GM18517 (cell line): ENCODE results near the gene MSMB.
"Not testable (repeated sequence)": the region's sequence is repeated elsewhere in the genome, so short reads cannot be mapped to it uniquely, and the experiment has no call there.

ENCODE experiments used
- ATAC-seq: cut with Tn5 transposase; IDR thresholded peaks from one replicate; pipeline ENCODE4 v1.9.1; 2021; ENCODE audit warnings: mild to moderate bottlenecking, moderate library complexity; ENCODE audit not compliant: unreplicated experiment

MSMB gene

DNA sequence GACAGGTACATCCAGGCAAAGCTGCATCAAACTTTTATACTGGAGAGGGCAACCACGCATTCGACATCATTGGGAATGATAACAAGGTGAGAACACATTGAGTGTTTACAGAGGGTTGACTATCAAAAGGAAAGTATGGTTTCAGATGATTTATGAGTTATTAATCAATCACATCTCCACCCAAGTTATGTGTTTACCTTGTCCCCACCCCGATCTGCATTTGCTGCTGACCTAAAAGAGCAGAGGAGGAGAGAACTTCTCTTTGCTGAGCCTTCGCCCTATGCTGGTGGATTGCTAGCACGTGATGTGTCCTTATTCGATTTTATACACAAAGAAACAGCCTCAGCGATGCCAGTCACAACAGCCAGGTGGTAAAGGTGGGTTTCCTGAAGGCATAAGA is at the start of gene MSMB:
Gene MSMB, minus strand, starts transcription at position 9 of the 400 bp plus-strand sequence. CDS start 32 bp downstream, outside the sequence.
- ATAC-seq, result no peak

- ATAC-seq, result no peak
These were observed 49.1 kb upstream of the MSMB start for GRCh38 chr10:46094931-46095750.

DNA sequence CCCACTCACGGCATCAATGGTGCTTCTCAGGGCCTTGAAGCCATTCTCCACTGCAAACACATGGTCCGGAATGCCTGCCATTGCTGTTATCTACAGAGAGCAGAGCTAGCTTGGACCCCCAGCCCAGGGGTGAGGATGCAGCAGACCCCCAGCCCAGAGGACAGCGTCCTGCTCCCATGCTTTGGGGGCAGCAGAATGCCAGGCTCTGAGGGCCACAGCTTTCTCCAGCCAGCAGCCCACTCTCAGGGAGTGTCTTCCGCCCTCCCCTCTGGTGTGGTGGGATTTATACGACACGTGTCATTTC is 48.1 kb upstream of the MSMB start:
- ATAC-seq, result no peak

GRCh38 chr10:46093316-46094196 is 47.5 kb upstream of the MSMB start:
- not testable (repeated sequence) for ATAC-seq

DNA sequence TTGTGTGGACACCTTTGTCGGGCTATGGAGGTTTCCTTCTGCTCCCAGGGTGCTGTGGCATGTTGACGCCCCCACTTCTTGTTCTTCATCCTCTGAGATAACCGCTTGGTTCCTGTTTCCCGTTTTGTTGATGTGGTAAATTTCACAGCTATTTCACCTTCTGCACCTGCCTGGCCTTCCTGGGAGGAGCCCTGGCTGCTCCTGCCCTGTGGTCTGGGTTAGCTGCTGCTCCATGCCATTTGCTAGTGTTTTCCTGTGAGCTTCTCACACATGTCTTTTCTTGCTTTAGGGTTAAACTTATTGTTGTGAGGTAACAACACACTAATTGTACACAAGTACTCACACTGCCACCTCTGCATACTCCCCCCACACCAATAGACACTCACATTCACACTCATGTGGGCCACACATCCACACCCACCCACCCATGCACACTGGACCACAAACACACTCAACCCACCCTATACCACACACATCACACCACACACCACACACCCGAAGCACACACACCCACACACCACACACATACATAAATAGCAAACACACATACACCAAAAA is 46.5 kb upstream of the MSMB start:
- ATAC-seq, result no peak

DNA sequence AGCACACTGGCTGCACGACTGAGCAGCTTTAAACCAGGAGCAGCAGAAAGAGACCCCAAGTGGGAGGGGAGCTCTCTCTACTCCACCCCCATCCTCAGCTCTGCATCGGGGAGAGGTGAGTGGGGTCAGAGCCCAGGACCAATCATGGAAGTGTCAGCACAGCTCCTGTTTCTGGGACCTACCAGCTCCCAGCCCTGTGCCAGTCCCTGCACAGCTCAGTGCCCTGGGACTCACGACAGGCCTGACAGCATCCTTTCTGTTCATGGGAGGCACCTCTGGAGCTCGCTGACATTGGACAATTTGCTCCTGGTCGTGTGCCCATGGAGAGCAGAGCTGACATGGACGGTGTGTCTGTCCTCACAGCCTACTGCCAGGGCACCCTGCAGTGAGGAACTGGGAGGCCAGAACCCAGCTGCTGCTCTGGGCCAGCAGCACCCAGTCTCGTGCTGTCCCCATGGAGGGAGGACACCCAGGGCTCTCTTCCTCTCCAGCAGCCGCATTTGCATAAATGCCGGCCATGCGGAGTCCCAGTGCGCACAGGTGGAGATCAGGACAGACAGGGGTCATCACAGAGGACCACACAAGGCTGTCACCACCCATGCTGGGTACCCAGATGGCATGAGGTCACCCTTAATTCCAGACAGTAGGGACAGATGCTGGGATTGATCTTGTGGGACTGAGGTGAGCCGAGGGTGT is 45.9 kb upstream of the MSMB start:
- no peak for ATAC-seq

DNA sequence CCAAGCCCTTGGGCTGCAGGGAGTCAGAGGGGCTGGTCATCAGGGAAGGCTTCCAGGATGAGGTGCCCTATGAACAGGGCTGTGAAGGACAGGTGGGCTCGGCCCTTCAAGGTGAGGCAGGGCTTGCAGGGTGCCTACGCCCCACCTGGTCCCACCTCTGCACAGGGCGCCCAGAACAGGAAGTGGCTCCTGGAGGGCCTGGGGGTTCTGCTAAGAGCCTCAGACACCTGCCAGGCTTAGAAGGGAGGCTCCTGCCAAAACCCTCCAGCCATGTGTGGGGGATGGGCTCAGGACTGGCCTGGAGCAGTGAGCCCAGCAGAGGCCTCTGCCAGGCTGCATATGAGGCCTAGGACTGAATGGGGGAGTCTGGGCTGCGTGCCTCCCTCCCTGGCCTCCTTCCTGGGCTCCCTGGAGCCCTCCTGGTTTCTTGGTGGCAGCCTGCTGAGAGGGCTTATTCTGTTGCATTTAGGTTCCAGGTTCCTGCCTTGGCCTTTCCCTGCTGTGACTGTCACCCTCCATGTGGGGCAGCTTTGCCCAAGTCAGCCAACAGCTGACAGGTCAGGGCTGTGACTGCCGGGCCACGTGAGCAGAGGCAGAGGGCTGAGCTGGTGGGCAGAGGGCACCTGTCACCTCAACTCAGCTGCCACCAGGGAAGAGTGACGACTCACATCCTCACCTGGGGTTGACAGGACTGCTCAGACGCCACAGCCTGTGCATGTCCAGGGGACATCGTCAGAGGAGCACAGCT is 45.2 kb upstream of the MSMB start:
- ATAC-seq, result no peak

DNA sequence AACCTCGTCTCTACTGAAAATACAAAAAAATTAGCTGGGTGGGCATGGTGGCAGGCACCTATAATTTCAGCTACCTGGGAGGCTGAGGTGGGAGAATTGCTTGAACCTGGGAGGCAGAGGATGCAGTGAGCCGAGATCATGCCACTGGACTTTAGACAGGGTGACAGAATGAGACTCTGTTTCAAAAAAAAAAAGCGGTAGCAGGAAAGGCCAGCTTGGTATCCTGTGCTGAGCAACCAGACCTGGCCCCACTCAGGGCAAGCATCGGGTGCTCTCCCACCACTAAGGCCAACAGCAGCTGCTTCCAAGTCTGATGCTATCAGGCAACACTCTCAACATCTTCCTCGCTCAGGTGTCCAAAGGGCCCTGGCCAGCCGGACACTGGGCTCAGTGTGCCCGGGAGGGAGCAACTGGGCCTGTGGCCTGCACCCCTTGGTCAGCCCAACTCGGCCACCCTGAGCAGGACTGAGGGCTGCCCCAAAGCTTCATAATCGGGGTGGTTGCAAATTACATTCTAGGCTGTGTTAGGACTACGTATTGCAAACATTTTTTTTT is 44.3 kb upstream of the MSMB start:
- no peak for ATAC-seq

DNA sequence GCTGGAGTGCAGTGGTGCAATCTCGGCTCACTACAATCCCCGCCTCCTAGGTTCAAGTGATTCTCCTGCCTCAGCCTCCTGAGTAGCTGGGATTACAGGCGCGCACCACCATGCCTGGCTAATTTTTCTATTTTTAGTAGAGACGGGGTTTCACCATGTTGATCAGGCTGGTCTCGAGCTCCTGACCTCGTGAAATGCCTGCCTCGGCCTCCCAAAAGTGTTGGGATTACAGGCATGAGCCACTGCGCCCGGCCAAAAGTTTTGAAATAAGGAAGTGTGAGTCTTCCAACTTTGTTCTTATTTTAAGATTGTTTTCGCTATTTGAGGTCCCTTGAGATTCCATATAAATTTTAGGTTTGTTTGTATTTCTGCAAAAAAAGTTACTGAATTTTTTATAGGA is 41.3 kb upstream of the MSMB start:
- not testable (repeated sequence) for ATAC-seq

DNA sequence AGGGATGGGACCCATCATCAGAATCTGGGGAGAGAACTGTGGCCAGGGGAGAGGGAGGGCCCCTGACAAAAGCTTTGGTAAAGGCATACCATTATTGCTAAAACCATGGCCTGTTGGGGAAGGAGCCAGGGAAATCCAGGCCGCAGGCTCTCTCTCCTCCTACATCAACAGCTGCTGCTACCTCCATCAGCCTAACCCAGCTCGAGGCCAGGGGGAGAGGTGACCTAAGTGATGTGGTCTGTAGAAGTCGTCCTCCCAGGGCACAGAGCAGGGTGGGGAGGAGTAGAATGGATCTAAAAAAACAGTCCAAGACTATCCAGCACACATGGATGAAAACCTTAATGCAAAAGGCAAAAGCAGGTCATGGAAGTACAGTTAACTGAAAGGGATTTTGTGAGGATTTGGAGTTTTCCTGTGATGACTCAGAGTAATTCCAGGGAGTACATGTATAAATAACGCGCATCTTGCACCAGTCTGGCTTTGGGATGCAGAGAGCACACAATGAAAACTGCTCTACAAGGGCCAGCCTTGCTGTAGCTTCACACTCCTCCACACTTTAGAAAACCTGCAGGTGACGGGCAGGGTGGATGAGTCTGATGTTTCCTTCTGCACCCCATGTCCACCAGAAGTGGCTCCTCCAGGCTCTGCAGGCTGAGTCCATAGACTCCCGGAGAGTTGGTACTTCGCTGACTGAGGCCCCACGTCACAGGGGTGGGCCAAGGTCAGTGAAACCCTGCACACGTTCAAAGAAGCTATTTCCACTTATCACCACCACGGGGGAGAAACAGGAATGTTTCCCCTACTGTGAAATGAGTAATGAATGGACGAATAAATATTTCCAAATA is 38.5 kb upstream of the MSMB start:
- ATAC-seq, result no peak

- ATAC-seq, result no peak
These were observed 34.8 kb upstream of the MSMB start for GRCh38 chr10:46080886-46081285.

- ATAC-seq, result no peak
These were observed 33.9 kb upstream of the MSMB start for GRCh38 chr10:46079831-46080585.

GRCh38 chr10:46077731-46078413 is 31.8 kb upstream of the MSMB start:
- ATAC-seq, result no peak

- ATAC-seq, result no peak
These were observed 31.1 kb upstream of the MSMB start for GRCh38 chr10:46077141-46077554.

DNA sequence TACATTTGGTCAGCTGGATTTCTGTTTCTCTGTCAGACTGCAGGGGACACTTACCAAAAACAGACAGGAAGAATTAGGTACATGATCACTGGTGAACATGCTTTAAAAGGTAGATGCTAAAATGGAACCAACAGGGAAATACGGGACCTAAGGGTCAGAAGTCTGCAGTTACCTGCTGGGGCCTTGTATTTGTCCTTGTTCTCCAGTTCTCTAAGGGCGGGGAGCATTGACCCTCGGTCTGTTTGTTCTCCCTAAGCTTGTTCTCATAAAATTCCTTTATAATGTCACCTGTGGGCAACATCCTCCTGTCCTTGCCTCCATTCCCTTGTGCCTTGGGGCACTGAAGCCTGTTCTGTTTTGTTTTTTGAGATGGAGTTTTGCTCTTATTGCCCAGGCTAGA is 29.8 kb upstream of the MSMB start:
- ATAC-seq, result no peak

DNA sequence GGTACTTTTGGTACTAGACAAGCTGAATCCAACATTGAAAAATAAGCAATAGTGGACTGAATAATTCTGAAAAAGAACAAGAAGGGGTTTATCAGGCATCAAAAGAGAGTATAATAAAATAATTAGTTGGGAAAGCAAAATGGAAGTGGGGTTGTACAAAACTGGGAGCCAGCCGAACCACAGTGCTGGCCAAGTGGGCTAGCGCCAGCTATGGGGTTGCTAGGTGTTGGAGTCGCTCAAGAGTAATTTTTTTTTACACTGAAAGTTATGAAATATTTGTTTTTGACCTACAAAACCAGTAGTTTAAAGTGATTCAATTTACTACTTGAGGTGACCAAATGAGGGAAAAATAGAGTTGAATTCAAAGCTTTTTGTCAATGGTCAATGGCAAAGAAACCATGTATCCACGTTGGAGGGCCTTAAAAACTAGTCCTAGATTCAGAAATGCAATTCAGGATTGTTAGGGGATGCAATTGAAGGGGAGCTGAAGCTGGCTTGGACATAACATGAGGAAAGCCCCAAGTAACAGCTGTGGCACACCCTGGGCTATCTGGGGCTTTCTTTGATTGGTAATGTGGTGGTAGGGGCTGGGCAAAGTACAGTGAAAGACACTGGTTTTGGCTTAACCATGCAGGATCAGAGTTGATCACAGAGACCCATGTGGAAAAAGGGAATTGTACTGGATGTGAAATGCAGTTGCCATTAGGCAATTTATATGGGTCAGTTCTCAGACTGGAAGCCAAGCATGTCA is 28.3 kb upstream of the MSMB start:
- no peak for ATAC-seq

- ATAC-seq, result no peak
These were observed 27.5 kb upstream of the MSMB start for GRCh38 chr10:46073564-46073963.
